ENCODE results near the gene HAT1. TPM values are rescaled to one million over a fixed set of nuclear protein-coding genes. Genes with fewer than 3 reads are reported as not detected.

The HAT1 gene
- polyA plus RNA-seq, 4 donors: 14.5 to 39.3 (median 30.5) TPM

GRCh38 chr2:171924170-171924942 is 2.1 kb downstream of the HAT1 start:
- H3K4me1 ChIP-seq (ENCODE audit: control insufficient read depth in 3 of 3, insufficient read depth in 2 of 3, low read depth in 1 of 3, low read length in 2 of 3): peaks cover 2 to 8% (median 4%) of the 10 kb centered on the region in 3 donors
- no peak overlapping the region for H3K4me3 ChIP-seq (ENCODE audit: low read depth in 1 of 3, low read length in 3 of 3)
- 91 to 94% (median 93%) methylated on average over 17 of the region's 17 CpGs for WGBS, 3 donors
- H3K27me3 ChIP-seq (ENCODE audit: control insufficient read depth in 3 of 3, insufficient read depth in 3 of 3, low read length in 3 of 3): no peaks in the 10 kb centered on the region
- H3K9me3 ChIP-seq (ENCODE audit: control insufficient read depth in 2 of 2, insufficient read depth in 1 of 2, low read depth in 1 of 2, low read length in 1 of 2): no peaks in the 10 kb centered on the region
- H3K27ac ChIP-seq (ENCODE audit: low read depth in 1 of 3, low read length in 2 of 3): no peak overlapping the region
- FAIRE-seq (no peak), DNase-seq (no peak)
- peaks cover 0 to 17% (median 0%) of the 10 kb centered on the region in 3 donors for H3K36me3 ChIP-seq (ENCODE audit: control insufficient read depth in 3 of 3, insufficient read depth in 2 of 3, low read depth in 1 of 3, low read length in 3 of 3)

DNA sequence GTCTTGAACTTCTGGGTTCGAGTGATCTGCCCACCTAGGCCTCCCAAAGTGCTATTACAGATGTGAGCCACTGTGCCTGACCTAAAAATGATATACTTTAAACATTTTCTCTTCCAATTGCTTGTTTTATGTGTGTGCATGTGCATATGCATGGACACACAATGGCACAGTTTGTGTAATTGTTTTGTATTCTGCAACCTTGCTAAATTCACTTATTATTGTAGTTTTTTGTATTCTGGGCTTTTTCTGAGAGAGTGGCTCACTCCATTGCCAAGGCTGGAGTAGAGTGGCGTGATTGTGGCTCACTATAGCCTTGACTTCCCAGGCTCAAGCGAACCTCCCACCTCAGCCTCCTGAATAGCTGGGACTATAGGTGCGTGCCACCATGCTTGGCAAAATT is 8.1 kb downstream of the HAT1 start:
- 91 to 97% (median 93%) methylated on average over 4 of the region's 4 CpGs for WGBS, 3 donors
- Histone ChIP-seq H3K36me3 (ENCODE audit: control insufficient read depth in 3 of 3, insufficient read depth in 2 of 3, low read depth in 1 of 3, low read length in 3 of 3) (peaks cover 0 to 24% (median 0%) of the 10 kb centered on the region in 3 donors), H3K9me3 (ENCODE audit: control insufficient read depth in 2 of 2, insufficient read depth in 1 of 2, low read depth in 1 of 2, low read length in 1 of 2) (no peaks in the 10 kb centered on the region), H3K27me3 (ENCODE audit: control insufficient read depth in 3 of 3, insufficient read depth in 3 of 3, low read length in 3 of 3) (no peaks in the 10 kb centered on the region), H3K4me1 (ENCODE audit: control insufficient read depth in 3 of 3, insufficient read depth in 2 of 3, low read depth in 1 of 3, low read length in 2 of 3) (no peaks in the 10 kb centered on the region), H3K4me3 (ENCODE audit: low read depth in 1 of 3, low read length in 3 of 3) (no peak overlapping the region), H3K27ac (ENCODE audit: low read depth in 1 of 3, low read length in 2 of 3) (no peak overlapping the region)
- FAIRE-seq: no peak
- DNase-seq: no peak

GRCh38 chr2:171939058-171939742 is 16.9 kb downstream of the HAT1 start:
- Histone ChIP-seq H3K36me3 (ENCODE audit: control insufficient read depth in 3 of 3, insufficient read depth in 2 of 3, low read depth in 1 of 3, low read length in 3 of 3) (peaks cover 0 to 6% (median 0%) of the 10 kb centered on the region in 3 donors), H3K27ac (ENCODE audit: low read depth in 1 of 3, low read length in 2 of 3) (no peak overlapping the region), H3K4me3 (ENCODE audit: low read depth in 1 of 3, low read length in 3 of 3) (no peak overlapping the region), H3K9me3 (ENCODE audit: control insufficient read depth in 2 of 2, insufficient read depth in 1 of 2, low read depth in 1 of 2, low read length in 1 of 2) (peaks cover 0 to 7% of the 10 kb centered on the region in 2 donors), H3K27me3 (ENCODE audit: control insufficient read depth in 3 of 3, insufficient read depth in 3 of 3, low read length in 3 of 3) (no peaks in the 10 kb centered on the region), H3K4me1 (ENCODE audit: control insufficient read depth in 3 of 3, insufficient read depth in 2 of 3, low read depth in 1 of 3, low read length in 2 of 3) (no peaks in the 10 kb centered on the region)
- 92 to 95% (median 92%) methylated on average over 9 of the region's 9 CpGs for WGBS, 3 donors
- no peak for FAIRE-seq
- no peak for DNase-seq

DNA sequence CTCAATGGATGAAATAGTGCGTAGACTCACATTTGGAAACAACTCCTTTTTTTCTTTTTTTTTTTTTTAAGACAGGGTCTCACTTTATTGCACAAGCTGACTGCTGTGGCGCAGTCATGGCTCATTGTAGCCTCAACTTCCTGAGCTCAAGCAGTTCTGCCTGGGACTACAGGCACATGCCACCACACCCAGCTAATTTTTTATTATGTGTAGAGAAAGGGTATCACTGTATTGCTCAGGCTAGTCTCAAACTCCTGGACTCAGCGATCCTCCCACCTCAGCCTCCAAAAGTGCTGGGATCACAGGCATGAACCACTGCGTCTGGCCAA is 17.4 kb downstream of the HAT1 start:
- Histone ChIP-seq H3K27me3 (ENCODE audit: control insufficient read depth in 3 of 3, insufficient read depth in 3 of 3, low read length in 3 of 3) (no peaks in the 10 kb centered on the region), H3K4me1 (ENCODE audit: control insufficient read depth in 3 of 3, insufficient read depth in 2 of 3, low read depth in 1 of 3, low read length in 2 of 3) (no peaks in the 10 kb centered on the region), H3K9me3 (ENCODE audit: control insufficient read depth in 2 of 2, insufficient read depth in 1 of 2, low read depth in 1 of 2, low read length in 1 of 2) (peaks cover 0 to 7% of the 10 kb centered on the region in 2 donors), H3K36me3 (ENCODE audit: control insufficient read depth in 3 of 3, insufficient read depth in 2 of 3, low read depth in 1 of 3, low read length in 3 of 3) (peaks cover 0 to 6% (median 0%) of the 10 kb centered on the region in 3 donors), H3K4me3 (ENCODE audit: low read depth in 1 of 3, low read length in 3 of 3) (no peak overlapping the region), H3K27ac (ENCODE audit: low read depth in 1 of 3, low read length in 2 of 3) (no peak overlapping the region)
- WGBS, 3 donors: 82 to 96% (median 93%) methylated on average over 4 of the region's 4 CpGs
- FAIRE-seq (no peak), DNase-seq (no peak)

DNA sequence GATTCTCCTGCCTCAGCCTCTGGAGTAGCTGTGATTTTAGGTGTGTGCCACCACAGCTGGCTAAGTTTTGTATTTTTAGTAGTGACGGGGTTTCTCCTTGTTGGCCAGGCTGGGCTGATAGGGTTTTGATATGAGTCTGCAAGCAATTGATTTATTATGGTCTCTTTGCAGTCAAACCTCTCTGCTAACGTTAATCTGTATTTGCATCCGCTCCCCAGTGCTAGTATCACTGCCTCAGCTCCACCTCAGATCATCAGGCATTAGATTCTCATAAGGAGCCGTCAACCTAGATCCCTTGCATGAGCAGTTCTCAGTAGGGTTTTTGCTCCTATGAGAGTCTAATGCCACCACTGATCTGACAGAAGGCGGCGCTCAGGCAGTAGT is 19.0 kb downstream of the HAT1 start:
- FAIRE-seq (no peak), DNase-seq (no peak)
- no peak overlapping the region for H3K4me3 ChIP-seq (ENCODE audit: low read depth in 1 of 3, low read length in 3 of 3)
- no peak overlapping the region for H3K27ac ChIP-seq (ENCODE audit: low read depth in 1 of 3, low read length in 2 of 3)
- H3K27me3 ChIP-seq (ENCODE audit: control insufficient read depth in 3 of 3, insufficient read depth in 3 of 3, low read length in 3 of 3): no peaks in the 10 kb centered on the region
- H3K36me3 ChIP-seq (ENCODE audit: control insufficient read depth in 3 of 3, insufficient read depth in 2 of 3, low read depth in 1 of 3, low read length in 3 of 3): peaks cover 0 to 6% (median 0%) of the 10 kb centered on the region in 3 donors
- 95 to 97% (median 96%) methylated on average over 6 of the region's 6 CpGs for WGBS, 3 donors
- no peaks in the 10 kb centered on the region for H3K4me1 ChIP-seq (ENCODE audit: control insufficient read depth in 3 of 3, insufficient read depth in 2 of 3, low read depth in 1 of 3, low read length in 2 of 3)
- H3K9me3 ChIP-seq (ENCODE audit: control insufficient read depth in 2 of 2, insufficient read depth in 1 of 2, low read depth in 1 of 2, low read length in 1 of 2): peaks cover 0 to 7% of the 10 kb centered on the region in 2 donors

DNA sequence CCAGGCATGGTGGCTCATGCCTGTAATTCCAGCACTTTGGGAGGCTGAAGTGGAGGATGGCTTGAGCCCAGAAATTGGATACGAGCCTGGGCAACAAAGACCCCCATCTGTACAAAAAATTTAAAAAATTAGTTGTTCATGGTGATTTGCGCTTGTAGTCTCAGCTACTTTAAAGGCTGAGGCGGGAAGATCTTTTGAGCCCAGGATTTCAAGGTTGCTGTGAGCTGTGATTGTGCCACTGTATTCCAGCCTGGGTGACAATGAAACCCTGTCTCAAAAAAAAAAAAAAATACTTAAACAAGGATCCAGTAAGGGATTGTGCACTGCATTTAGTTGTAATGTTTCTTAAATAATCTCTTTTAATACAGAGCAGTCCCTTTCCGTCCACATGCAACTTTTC is 21.6 kb downstream of the HAT1 start:
- H3K27ac ChIP-seq (ENCODE audit: low read depth in 1 of 3, low read length in 2 of 3): no peak overlapping the region
- H3K4me1 ChIP-seq (ENCODE audit: control insufficient read depth in 3 of 3, insufficient read depth in 2 of 3, low read depth in 1 of 3, low read length in 2 of 3): no peaks in the 10 kb centered on the region
- peaks cover 0 to 7% (median 0%) of the 10 kb centered on the region in 3 donors for H3K36me3 ChIP-seq (ENCODE audit: control insufficient read depth in 3 of 3, insufficient read depth in 2 of 3, low read depth in 1 of 3, low read length in 3 of 3)
- DNase-seq (no peak), FAIRE-seq (no peak)
- H3K4me3 ChIP-seq (ENCODE audit: low read depth in 1 of 3, low read length in 3 of 3): no peak overlapping the region
- peaks cover 0 to 7% of the 10 kb centered on the region in 2 donors for H3K9me3 ChIP-seq (ENCODE audit: control insufficient read depth in 2 of 2, insufficient read depth in 1 of 2, low read depth in 1 of 2, low read length in 1 of 2)
- 93 to 95% (median 94%) methylated on average over 4 of the region's 4 CpGs for WGBS, 3 donors
- H3K27me3 ChIP-seq (ENCODE audit: control insufficient read depth in 3 of 3, insufficient read depth in 3 of 3, low read length in 3 of 3): no peaks in the 10 kb centered on the region

DNA sequence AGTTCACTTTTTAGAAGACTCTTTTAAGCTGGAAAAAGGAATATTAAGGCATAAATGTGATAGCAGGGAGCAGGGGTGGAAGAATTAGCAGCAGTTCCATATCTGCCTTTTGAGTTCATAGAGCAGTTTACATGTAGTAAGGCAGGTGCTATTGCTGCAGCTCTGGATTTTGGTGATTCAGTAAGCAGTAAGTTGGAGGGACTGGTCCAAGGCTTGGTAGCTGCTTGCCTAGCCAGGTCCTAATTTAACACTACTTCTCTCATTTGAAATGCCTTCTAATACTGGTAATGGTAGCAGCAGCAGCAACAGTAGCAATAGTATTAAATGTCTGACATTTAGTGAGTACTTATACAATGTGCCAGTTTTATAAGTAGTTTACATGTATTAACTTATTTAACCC is 30.0 kb downstream of the HAT1 start:
- DNase-seq: no peak
- Histone ChIP-seq H3K4me1 (ENCODE audit: control insufficient read depth in 3 of 3, insufficient read depth in 2 of 3, low read depth in 1 of 3, low read length in 2 of 3) (no peaks in the 10 kb centered on the region), H3K36me3 (ENCODE audit: control insufficient read depth in 3 of 3, insufficient read depth in 2 of 3, low read depth in 1 of 3, low read length in 3 of 3) (peaks cover 0 to 25% (median 0%) of the 10 kb centered on the region in 3 donors), H3K27me3 (ENCODE audit: control insufficient read depth in 3 of 3, insufficient read depth in 3 of 3, low read length in 3 of 3) (no peaks in the 10 kb centered on the region), H3K9me3 (ENCODE audit: control insufficient read depth in 2 of 2, insufficient read depth in 1 of 2, low read depth in 1 of 2, low read length in 1 of 2) (no peaks in the 10 kb centered on the region), H3K27ac (ENCODE audit: low read depth in 1 of 3, low read length in 2 of 3) (no peak overlapping the region), H3K4me3 (ENCODE audit: low read depth in 1 of 3, low read length in 3 of 3) (no peak overlapping the region)
- no peak for FAIRE-seq

DNA sequence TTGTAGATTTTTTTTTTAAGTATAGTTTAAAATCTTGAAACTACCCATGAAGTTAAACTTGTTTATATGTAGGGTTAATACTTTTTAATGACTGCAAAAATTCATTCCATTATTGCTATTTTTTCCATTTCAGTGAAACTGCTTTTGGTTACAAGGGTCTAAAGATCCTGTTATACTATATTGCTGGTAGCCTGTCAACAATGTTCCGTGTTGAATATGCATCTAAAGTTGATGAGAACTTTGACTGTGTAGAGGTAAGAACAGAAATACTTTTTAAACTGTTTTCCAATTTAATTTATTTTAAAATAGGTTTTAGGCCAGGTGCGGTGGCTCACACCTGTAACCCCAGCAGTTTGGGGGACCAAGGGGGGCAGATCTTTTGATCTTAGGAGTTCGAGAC is 30.5 kb downstream of the HAT1 start:
- Histone ChIP-seq H3K4me1 (ENCODE audit: control insufficient read depth in 3 of 3, insufficient read depth in 2 of 3, low read depth in 1 of 3, low read length in 2 of 3) (no peaks in the 10 kb centered on the region), H3K36me3 (ENCODE audit: control insufficient read depth in 3 of 3, insufficient read depth in 2 of 3, low read depth in 1 of 3, low read length in 3 of 3) (peaks cover 0 to 23% (median 0%) of the 10 kb centered on the region in 3 donors), H3K27me3 (ENCODE audit: control insufficient read depth in 3 of 3, insufficient read depth in 3 of 3, low read length in 3 of 3) (no peaks in the 10 kb centered on the region), H3K4me3 (ENCODE audit: low read depth in 1 of 3, low read length in 3 of 3) (no peak overlapping the region), H3K27ac (ENCODE audit: low read depth in 1 of 3, low read length in 2 of 3) (no peak overlapping the region), H3K9me3 (ENCODE audit: control insufficient read depth in 2 of 2, insufficient read depth in 1 of 2, low read depth in 1 of 2, low read length in 1 of 2) (no peaks in the 10 kb centered on the region)
- DNase-seq: no peak
- FAIRE-seq: no peak
- WGBS, 3 donors: 95 to 98% (median 97%) methylated on average over 3 of the region's 3 CpGs
